HEK293 (cell line): ENCODE measurements around the gene TGM6.

Source experiments
- CTCF ChIA-PET: fragments of 350-600 bp; formaldehyde crosslinking; extraction: SDS; loops from one replicate; lab custom pipeline; 2021; ENCODE audit warnings: antibody characterized with exemption; lab: Yijun Ruan, JAX
- POLR2A ChIA-PET: fragments of 300-600 bp; formaldehyde crosslinking; extraction: SDS; loops from one replicate; lab custom pipeline; 2020; ENCODE audit warnings: antibody characterized with exemption, inconsistent platforms; lab: Yijun Ruan, JAX
- H3K27ac ChIP-seq: fragments of 200-500 bp; sonication (Bioruptor generic); 2 replicates; pipeline ENCODE4 v1.5.1; 2014; ENCODE audit warnings: low read depth, low read length, control low read depth, inconsistent platforms; ENCODE audit errors: extremely low read depth
- H3K36me3 ChIP-seq, 2 experiments: fragments of 200-500 bp in 1 of 2; sonication (Bioruptor generic) in 1 of 2; 1 replicate in 1 of 2; 2 replicates in 1 of 2; pipeline ENCODE4 v1.5.1; 2014 to 2017; ENCODE audit warnings: inconsistent platforms in 2 of 2, low read length in 2 of 2; ENCODE audit not compliant: control insufficient read depth in 2 of 2, insufficient read depth in 1 of 2
- H3K4me1 ChIP-seq: fragments of 200-500 bp; sonication (Bioruptor generic); 2 replicates; pipeline ENCODE4 v1.5.1; 2014; ENCODE audit warnings: mild to moderate bottlenecking, low read length, inconsistent platforms; ENCODE audit not compliant: control insufficient read depth, insufficient read depth
- H3K4me3 ChIP-seq: 2 replicates; pipeline ENCODE4 v1.5.1; 2011; ENCODE audit warnings: low read depth, mild to moderate bottlenecking, control low read depth, low read length, moderate library complexity
- H3K9me3 ChIP-seq: fragments of 200-500 bp; sonication (Bioruptor generic); 2 replicates; pipeline ENCODE4 v1.5.1; 2014; ENCODE audit warnings: low read depth, low read length, inconsistent platforms; ENCODE audit not compliant: control insufficient read depth, insufficient read depth
- BCL6B ChIP-seq: fragments of 450-650 bp; formaldehyde crosslinking; IDR thresholded peaks from 2 replicates; pipeline ENCODE4 v1.5.1; 2017; ENCODE audit warnings: missing biosample characterization, missing genetic modification characterization
- PRDM10 ChIP-seq: fragments of 450-650 bp; formaldehyde crosslinking; IDR thresholded peaks from 2 replicates; pipeline ENCODE4 v1.5.1; 2016; ENCODE audit warnings: missing biosample characterization, missing genetic modification characterization
- PRDM6 ChIP-seq: fragments of 450-650 bp; formaldehyde crosslinking; IDR thresholded peaks from 2 replicates; pipeline ENCODE4 v1.5.1; 2017; ENCODE audit warnings: missing biosample characterization, missing genetic modification characterization
- SETDB1 ChIP-seq: IDR thresholded peaks from one replicate; pipeline ENCODE4 v1.6.1; 2017; ENCODE audit warnings: mild to moderate bottlenecking, low read length, moderate library complexity, mixed read lengths; ENCODE audit not compliant: insufficient read length
- SP3 ChIP-seq: fragments of 450-650 bp; formaldehyde crosslinking; IDR thresholded peaks from 2 replicates; pipeline ENCODE4 v1.5.1; 2016; ENCODE audit warnings: missing biosample characterization, missing genetic modification characterization
- TCF7L2 ChIP-seq: IDR thresholded peaks from 2 replicates; pipeline ENCODE4 v1.6.1; 2011; ENCODE audit warnings: low read depth, mild to moderate bottlenecking, inconsistent platforms, low read length, moderate library complexity, borderline replicate concordance
- TRIM28 ChIP-seq: IDR thresholded peaks from 2 replicates; pipeline ENCODE4 v1.6.1; 2011; ENCODE audit warnings: low read length, control low read depth, borderline replicate concordance
- ZNF121 ChIP-seq: fragments of 450-650 bp; formaldehyde crosslinking; IDR thresholded peaks from 2 replicates; pipeline ENCODE4 v1.5.1; 2016; ENCODE audit warnings: missing biosample characterization, missing genetic modification characterization
- ZNF132 ChIP-seq: fragments of 450-650 bp; formaldehyde crosslinking; IDR thresholded peaks from 2 replicates; pipeline ENCODE4 v1.5.1; 2017; ENCODE audit warnings: missing biosample characterization, missing genetic modification characterization, borderline replicate concordance
- ZNF2 ChIP-seq: fragments of 450-650 bp; formaldehyde crosslinking; IDR thresholded peaks from 2 replicates; pipeline ENCODE4 v1.5.1; 2016; ENCODE audit warnings: missing biosample characterization, missing genetic modification characterization
- ZNF23 ChIP-seq: fragments of 450-650 bp; formaldehyde crosslinking; IDR thresholded peaks from 2 replicates; pipeline ENCODE4 v1.5.1; 2016; ENCODE audit warnings: missing biosample characterization, missing genetic modification characterization, borderline replicate concordance
- ZNF274 ChIP-seq, 2 experiments: fragments of 200-500 bp in 1 of 2; fragments of 450-650 bp in 1 of 2; sonication (Bioruptor generic) in 1 of 2; formaldehyde crosslinking in 1 of 2; IDR thresholded peaks; 2 replicates each; pipeline versions ENCODE4 v1.5.1 to v1.6.1; 2014 to 2016; ENCODE audit warnings: borderline replicate concordance in 1 of 2, inconsistent platforms in 1 of 2, low read length in 1 of 2, missing biosample characterization in 1 of 2, missing genetic modification characterization in 1 of 2
- ZNF362 ChIP-seq: fragments of 450-650 bp; formaldehyde crosslinking; IDR thresholded peaks from 2 replicates; pipeline ENCODE4 v1.5.1; 2016; ENCODE audit warnings: missing biosample characterization, missing genetic modification characterization
- ZNF37A ChIP-seq: fragments of 450-650 bp; IDR thresholded peaks from 2 replicates; pipeline ENCODE4 v1.5.1; 2018; ENCODE audit warnings: missing biosample characterization, missing genetic modification characterization
- ZNF426 ChIP-seq: fragments of 450-650 bp; formaldehyde crosslinking; IDR thresholded peaks from 2 replicates; pipeline ENCODE4 v1.5.1; 2017; ENCODE audit warnings: missing biosample characterization, missing genetic modification characterization, mild to moderate bottlenecking, inconsistent platforms, moderate library complexity
- ZNF580 ChIP-seq: fragments of 450-650 bp; formaldehyde crosslinking; IDR thresholded peaks from 2 replicates; pipeline ENCODE4 v1.5.1; 2016; ENCODE audit warnings: missing biosample characterization, missing genetic modification characterization
- ZNF654 ChIP-seq: fragments of 450-650 bp; formaldehyde crosslinking; IDR thresholded peaks from 2 replicates; pipeline ENCODE4 v1.5.1; 2016; ENCODE audit warnings: low read depth, missing biosample characterization, missing genetic modification characterization
- ZNF658 ChIP-seq: fragments of 450-650 bp; formaldehyde crosslinking; IDR thresholded peaks from 2 replicates; pipeline ENCODE4; 2016; ENCODE audit warnings: missing biosample characterization, missing genetic modification characterization
- ZNF701 ChIP-seq: fragments of 450-650 bp; formaldehyde crosslinking; IDR thresholded peaks from 2 replicates; pipeline ENCODE4 v1.5.1; 2016; ENCODE audit warnings: missing biosample characterization, missing genetic modification characterization
- ZSCAN23 ChIP-seq: fragments of 450-650 bp; formaldehyde crosslinking; IDR thresholded peaks from 2 replicates; pipeline ENCODE4 v1.5.1; 2016; ENCODE audit warnings: missing biosample characterization, missing genetic modification characterization

TGM6 gene

GRCh38 chr20:2386516-2387179 lies 5.9 kb downstream of the TGM6 start:
- H3K4me1 ChIP-seq, result no peaks in the 10 kb centered on the region
- no peak overlapping the region for H3K27ac ChIP-seq
- no peaks in the 10 kb centered on the region for H3K36me3 ChIP-seq
- H3K4me3 ChIP-seq, result no peak overlapping the region
- no peaks in the 10 kb centered on the region for H3K9me3 ChIP-seq
- ChIA-PET POLR2A (interaction anchor here (0.6 to 1.3 kb wide), 3 partner anchors 84 to 265 kb away, joined by 3 to 4 read pairs (median 3); partner anchors contain the start of gene SNRPB), CTCF (interaction anchor here (0.5 to 4.0 kb wide), 38 partner anchors 9 to 1279 kb away, joined by 3 to 58 read pairs (median 5); no protein-coding TSS in a partner anchor)
- TF ChIP-seq ZNF37A (tag by site-specific recombination), result no peak
- peak; percentile 65; the same call in 1 of the 2 replicates for TF ChIP-seq ZNF362
- no peak for TF ChIP-seq SETDB1

GRCh38 chr20:2387180-2387577 lies 6.5 kb downstream of the TGM6 start:
- Histone ChIP-seq H3K4me1 (no peaks in the 10 kb centered on the region), H3K27ac (no peak overlapping the region), H3K36me3 (no peaks in the 10 kb centered on the region), H3K4me3 (no peak overlapping the region), H3K9me3 (no peaks in the 10 kb centered on the region)
- ChIA-PET CTCF (interaction anchor here (0.6 to 4.0 kb wide), 41 partner anchors 9 to 1279 kb away, joined by 3 to 58 read pairs (median 5); no protein-coding TSS in a partner anchor), POLR2A (interaction anchor here (0.6 to 1.3 kb wide), 4 partner anchors 73 to 265 kb away, joined by 3 to 4 read pairs (median 3); partner anchors contain the start of gene SNRPB)
- no peak for TF ChIP-seq ZNF426
- no peak for TF ChIP-seq PRDM6 (tag by site-specific recombination)
- no peak for TF ChIP-seq ZNF580 (tag by site-specific recombination)
- TF ChIP-seq ZNF2 (tag by site-specific recombination), result peak; percentile 100
- TF ChIP-seq ZNF23, result no peak
- no peak for TF ChIP-seq ZNF274 (IDR thresholded peaks at IDR 0.05; ENCODE audit: low read length)
- TF ChIP-seq ZNF274 (tag by site-specific recombination; IDR thresholded peaks at IDR 0.05; ENCODE audit: borderline replicate concordance), result no peak
- no peak for TF ChIP-seq ZNF701 (tag by site-specific recombination)
- TF ChIP-seq SP3 (tag by site-specific recombination), result no peak
- TF ChIP-seq ZNF121, result no peak
- TF ChIP-seq ZNF132 (tag by site-specific recombination), result no peak
- peak; percentile 51 for TF ChIP-seq SETDB1
- TF ChIP-seq BCL6B (tag by site-specific recombination), result no peak
- TF ChIP-seq ZNF658 (tag by site-specific recombination), result no peak
- peak; percentile 60; the same call in 1 of the 2 replicates for TF ChIP-seq TRIM28
- TF ChIP-seq ZNF654 (tag by site-specific recombination), result peak; percentile 63
- TF ChIP-seq PRDM10 (tag by site-specific recombination), result no peak
- TF ChIP-seq ZSCAN23, result no peak
- TF ChIP-seq TCF7L2, result no peak
